Activated naive CD4-positive, alpha-beta T cell (primary cell): ENCODE data around the gene BCL3.

Experiments
- DNase-seq, 4 experiments: peaks; one replicate each; lab custom pipeline; 2025; lab: John Stamatoyannopoulos, UW

The BCL3 gene

DNA sequence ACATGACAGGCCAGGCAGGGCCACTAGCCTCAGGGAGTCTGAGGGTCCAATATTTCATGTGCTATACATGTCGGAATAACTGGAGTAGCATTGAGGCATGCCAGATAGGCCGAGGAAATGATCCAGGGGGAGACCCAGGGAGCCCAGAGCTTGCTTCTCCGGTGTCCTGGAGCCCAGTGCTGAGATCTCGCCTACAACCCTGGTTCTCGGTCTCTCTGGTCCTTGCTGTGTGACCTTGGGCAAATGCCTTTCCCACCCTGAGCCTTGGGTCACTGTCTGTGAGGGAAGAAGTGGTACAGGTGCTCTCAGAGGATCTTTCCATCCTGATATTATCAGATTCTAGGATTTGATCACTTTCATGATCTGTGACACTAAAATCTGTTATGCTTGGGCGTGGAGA is 40.5 kb downstream of the BCL3 start:
- DNase-seq, result no peak

DNA sequence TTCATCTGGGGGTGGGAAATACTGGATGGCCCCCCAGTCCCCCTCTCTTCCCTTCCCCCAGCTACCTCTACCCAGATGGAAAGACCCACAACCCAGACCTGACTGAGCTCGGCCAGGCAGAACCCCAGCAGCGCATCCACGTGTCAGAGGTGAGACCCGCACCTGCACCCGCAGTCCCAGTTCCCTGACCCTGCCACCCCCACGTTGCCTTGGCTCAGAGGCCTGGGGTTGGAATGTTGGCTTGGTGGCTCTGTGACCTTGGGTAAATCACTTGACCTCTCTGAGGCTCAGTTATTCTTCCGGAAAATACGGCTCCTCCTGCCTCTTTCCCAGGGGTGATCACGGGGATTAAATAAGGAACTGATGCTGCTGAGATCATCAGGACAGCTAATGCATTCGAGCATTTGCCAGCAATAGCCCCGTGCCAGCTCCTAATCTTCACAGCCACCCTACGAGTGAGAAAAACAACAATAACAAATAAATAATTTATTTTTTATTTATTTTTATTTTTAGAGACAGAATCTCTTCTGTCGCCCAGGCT is 41.5 kb downstream of the BCL3 start:
- DNase-seq, result no peak

DNA sequence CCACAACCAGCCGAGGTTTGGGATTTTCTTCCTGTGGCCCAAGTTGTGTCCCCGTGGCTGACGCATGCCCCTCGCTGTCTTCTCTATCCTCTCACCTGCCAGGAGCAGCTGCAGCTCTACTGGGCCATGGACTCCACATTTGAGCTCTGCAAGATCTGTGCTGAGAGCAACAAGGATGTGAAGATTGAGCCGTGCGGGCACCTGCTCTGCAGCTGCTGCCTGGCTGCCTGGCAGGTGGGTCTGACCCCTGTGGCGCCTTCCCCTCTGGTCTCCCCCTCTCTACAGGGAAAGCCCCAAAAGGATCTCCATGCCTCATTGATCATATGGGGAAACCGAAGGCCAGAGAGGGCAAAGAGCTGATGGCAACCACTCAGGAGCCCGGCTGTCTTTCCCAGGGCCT is 43.8 kb downstream of the BCL3 start:
- DNase-seq, result no peak

DNA sequence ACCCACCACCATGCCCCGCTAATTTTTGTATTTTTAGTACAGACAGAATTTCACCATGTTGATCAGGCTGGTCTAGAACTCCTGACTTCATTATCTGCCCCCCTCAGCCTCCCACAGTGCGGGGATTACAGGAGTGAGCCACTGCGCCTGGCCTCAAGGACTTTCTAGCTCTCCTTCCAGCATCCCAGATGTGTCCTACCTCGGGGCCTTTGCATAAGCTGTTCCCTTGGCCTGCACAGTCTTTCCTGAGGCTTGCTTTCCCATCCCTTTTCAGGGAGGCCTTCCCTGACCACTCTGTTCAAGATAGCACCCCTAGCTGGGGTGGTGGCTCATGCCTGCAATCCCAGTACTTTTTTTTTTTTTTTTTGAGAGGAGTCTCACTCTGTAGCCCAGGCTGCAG is 46.1 kb downstream of the BCL3 start:
- no peak for DNase-seq

DNA sequence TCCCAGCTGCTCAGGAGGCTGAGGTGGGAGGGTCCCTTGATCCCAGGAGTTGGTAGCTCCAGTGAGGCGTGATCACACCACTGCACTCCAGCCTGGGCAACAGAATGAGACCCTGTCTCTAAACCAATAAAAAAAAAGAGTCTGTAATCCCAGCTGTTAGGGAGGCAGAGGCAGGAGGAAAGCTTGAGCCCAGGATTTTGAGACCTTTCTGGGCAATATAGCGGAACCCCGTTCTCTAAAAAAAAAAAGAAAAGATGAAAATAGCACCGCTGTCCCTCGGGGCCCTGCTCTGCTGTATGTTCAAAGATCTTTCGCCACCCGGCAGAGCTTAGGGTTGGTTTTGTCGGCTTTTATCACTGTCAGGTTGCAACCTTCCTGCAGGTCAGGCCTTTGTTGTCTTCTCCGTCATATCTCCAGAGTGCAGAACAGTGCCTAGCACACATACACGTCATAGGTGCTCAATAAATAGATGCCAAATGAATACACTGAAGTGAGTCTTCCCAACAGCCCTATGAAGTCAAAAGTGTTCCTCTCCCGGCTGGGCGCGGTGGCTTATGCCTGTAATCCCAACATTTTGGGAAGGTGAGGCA is 47.0 kb downstream of the BCL3 start:
- DNase-seq, result no peak

DNA sequence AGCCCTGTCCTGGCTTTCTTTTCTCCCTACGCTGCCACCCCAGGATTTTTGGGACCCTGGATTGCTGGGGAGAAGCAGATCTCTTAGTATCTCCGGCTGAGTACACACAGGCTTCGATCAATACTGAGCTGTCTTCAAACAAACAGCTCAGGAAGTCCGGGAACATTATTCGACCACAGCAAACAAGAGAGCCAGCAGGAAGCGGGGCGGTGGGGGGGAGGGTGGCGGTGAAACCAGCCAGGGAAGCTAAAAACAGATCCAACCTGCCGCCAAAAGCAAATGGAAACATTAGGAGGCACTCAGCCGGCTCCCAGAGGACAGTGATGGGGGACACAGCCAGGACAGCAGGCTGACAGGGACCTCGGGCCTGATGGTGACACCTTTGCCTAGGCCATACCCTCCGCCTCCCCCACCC is 48.2 kb downstream of the BCL3 start:
- no peak for DNase-seq

DNA sequence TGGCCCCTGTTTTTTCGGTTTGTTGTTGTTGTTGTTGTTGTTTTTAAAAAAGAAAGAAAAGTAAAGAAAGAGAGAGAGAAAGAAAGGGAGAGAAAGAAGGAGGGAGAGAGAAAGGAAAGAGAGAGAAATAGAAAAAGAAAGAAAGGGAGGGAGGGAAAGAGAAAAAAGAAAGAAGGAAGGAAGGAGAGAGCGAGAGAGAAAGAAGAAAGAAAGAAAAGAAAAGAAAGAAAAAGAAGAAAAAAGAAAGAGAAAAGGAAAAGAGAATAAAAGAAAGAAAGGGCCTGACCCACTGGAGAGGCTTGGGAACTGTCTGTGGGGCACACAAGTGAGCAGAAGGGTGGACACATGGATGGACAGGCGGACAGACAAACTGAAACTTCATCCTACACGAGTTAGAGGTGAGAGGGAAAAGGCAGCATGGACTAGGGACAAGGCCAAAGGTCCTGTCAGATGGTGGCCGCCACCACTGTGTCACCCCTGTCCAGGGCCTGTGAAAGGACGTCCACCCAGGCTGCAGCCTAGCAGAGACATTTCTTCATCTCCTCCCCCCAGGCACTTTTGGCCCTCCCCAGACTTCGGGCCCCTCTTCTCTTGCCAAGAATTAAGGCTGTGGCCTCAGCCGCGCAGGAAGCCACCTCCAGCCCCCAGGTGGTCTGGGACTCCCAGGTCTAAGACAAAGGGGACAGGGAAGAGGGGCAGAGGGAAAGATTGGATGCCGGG is 51.3 kb downstream of the BCL3 start:
- no peak for DNase-seq

DNA sequence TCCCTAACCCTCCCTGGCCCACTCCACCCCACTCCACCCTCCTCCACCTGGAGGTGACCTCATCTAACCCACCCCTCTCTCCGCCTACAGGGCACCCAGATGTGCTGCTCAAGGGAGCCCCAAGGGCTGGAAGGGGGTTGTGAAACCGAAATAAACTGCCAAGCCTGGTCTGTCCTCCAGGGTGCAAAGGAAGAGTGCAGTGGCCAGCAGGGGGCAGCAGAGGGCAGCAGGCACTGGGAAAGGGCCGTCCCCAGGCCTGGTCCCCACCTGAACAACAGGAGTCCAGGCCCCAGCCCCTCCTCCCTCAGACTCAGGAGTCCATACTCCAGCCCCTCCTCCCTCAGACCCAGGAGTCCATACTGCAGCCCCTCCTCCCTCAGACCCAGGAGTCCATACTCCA is 52.0 kb downstream of the BCL3 start:
- DNase-seq, result peak; percentile 56 to 79 (median 74)

DNA sequence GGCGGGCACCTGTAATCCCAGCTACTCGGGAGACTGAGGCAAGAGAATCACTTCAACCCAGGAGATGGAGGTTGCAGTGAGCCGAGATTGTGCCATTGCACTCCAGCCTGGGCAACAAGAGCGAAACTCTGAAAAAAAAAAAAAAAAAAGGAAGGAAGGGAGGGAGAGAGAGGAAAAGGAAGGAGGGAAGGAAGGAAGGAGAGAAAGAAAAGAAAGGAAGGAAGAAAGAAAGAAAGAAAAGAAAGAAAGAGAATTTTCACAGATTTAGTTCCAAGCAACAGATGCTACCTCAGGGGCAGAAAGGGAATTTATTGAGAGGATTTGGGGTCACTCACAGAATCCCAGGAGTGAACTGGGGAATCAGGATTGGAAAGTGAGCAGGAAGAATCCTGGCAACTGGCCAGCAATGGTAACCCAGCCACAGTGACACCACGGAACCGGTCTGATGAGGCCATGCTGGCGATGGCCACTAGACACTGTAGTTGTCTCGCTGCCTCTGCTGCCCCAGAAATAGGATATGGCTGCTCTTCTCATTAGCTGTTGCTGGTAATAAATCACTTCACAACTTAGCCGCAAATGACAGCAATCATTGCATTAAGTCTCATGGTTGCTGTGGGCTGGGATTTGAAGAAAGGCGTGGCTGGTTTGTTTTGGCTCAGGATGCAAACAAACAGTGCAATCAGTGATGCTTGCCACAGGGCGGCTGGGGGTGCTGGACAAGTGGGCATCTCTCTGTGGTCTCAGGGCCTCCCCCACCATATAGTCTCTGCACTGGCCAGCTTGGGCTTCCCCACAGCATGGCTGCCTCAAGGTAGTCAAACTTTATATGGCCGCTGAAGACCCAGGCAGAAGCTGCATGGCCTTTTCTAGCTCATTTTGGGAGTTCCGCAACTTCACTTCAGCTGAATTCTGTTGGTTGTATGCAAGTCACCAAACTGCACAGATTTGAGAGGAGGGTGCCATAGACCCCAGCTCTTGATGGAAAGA is 55.2 kb downstream of the BCL3 start:
- DNase-seq, result no peak

DNA sequence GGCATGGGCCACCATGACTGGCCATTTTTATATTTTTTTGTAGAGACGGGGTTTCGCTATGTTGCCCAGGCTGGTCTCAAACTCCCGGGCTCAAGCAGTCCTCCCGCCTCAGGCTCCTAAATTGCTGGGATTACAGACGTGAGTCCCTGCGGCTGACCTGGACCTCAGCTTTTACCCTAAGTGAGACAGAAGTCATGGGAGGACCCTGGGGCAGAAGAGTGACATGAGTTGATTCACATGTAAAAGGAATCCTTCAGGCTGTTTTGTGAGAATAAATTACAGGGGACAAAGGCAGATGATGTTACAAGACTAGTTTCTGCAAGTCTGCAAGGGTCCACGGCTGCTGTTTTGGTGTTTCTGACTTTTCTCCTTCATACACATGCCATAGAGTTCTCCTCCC is 57.8 kb downstream of the BCL3 start:
- no peak for DNase-seq

DNA sequence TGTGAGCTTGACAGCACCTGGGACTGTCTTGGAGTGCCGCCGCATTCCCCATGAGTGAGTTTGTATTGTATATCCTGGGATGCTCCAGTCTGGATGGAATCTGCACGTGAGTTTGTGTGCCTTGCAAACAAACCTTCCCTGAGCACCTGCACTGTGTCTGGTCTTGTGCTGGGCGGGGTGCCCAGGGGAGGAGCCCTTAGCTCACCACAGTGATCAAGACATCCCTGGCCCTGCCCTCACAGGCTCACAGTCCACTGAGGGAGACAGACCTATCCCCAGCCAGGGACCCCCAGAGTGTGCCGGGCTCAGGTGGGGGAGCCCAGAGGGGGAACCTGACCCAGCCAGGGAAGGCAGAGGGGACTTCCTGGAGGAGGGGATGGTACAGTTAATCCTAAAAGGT is 58.7 kb downstream of the BCL3 start:
- no peak for DNase-seq

DNA sequence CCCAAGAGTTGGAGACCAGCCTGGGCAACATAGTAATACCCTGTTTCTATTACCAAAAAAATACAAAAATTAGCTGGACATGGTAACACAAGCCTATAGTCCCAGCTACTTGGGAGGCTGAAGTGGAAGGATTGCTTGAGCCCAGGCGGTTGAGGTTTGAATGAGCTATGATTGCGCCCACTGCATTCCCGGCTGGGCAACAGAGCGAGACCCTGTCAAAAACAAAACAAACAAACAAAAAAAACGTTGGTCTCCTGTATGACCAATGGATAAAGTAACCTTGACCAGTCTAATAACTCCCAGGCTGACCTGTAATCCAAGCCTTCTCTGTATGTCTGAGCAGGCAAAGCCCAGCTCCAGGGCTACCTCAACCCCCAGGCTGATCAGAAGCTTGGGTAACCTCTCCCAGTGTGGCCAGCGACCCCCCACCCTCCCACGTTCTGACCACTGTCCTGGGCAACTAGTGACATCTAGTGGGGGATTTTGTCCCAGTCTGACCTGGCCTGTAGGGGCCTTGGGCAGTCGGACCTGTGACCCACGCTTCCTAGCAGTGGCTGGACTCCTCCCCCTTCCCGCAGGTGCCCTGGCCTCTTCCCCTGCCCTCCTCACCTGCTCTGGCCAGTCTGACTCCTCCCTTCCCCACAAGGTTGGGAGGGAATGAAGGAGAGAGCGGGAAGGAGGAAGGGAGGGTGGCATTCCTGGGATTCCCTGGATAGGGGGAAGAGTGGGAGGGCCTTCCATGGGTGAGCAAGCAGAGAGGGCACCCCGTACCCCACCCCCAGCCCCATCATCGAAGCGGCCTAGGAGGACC is 59.3 kb downstream of the BCL3 start:
- no peak for DNase-seq

DNA sequence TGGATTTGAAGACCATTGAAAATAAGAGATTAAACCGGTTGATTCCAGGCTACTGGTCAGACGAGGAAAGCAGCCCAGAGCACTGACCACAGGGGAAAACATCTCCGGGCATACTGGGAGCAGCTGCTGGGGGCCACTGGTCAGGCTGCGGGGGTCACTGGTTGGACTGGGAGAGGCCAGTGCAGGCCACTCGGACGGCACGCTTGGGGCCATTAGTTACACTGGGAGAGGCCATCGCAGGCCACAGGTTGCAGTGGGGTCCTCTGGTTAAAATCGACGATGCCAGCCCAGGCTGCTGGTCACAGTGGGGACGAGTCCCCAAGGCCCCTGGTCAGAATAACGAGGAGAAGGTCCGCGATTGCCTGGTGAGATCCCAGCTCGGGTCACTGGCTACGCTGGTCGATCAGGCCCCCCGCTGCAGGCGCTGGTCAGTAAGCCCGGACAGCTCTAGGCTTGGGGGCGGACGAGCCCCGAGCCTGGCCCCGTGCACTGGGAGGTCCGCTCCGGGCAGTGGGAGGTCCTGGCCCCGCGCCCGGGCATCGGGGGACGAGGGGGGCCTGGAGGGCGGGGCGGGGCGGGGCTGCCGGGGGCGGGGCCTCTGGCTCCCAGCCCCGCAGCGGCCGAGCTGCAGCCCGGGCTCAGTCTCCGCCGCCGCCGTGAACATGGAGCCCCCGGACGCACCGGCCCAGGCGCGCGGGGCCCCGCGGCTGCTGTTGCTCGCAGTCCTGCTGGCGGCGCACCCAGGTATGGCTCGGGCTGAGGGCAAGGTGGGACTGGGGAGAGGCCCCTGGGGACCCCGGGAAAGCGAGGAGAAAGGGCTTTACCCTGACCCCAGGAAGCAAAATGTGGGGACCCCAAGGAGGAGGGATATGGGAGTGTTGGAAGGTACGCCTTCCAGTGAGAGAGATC is 60.2 kb downstream of the BCL3 start, which contains the start of gene BCAM:
TSS of gene BCAM (plus strand) at position 641 of the 909 bp plus-strand sequence. CDS start at position 663, 22 bp downstream.
- DNase-seq, result no peak
